H1 (cell line): Measurements from ENCODE around the gene NTN5. TPM values are rescaled to one million over a fixed set of nuclear protein-coding genes. Genes with fewer than 3 reads are reported as not detected.

Experiments used
- CTCF ChIA-PET: fragments of 300-600 bp; sonication (Branson Sonifier 250); formaldehyde crosslinking; loops from one replicate; lab custom pipeline; 2021; ENCODE audit not compliant: partially characterized antibody; lab: Charles Lee
- POLR2A ChIA-PET: fragments of 300-600 bp; sonication (Branson Sonifier 250); formaldehyde crosslinking; loops from one replicate; lab custom pipeline; 2021; ENCODE audit warnings: inconsistent platforms; ENCODE audit not compliant: partially characterized antibody; lab: Charles Lee
- DNase-seq, 2 experiments: peaks; one replicate each; pipeline versions ENCODE4 v3.0.0 to v3.0.0-alpha.2; 2010 to 2022; ENCODE audit warnings: low spot score in 2 of 2, low read depth in 1 of 2, mixed read lengths in 1 of 2
- FAIRE-seq: peaks from 2 replicates; lab custom pipeline; 2011; peaks lifted over from hg19 to GRCh38; lab: Jason Lieb, UNC
- H2AFZ ChIP-seq: 2 replicates; pipeline ENCODE4 v1.8.1; 2012; ENCODE audit warnings: low read length, inconsistent platforms
- H2AK5ac ChIP-seq: 2 replicates; pipeline ENCODE4 v1.6.1; 2013; ENCODE audit warnings: low read depth, low read length
- H2BK120ac ChIP-seq: replicated peaks from 2 replicates; pipeline ENCODE3; 2013; ENCODE audit warnings: low read depth, low read length, inconsistent platforms
- H2BK12ac ChIP-seq: 2 replicates; pipeline ENCODE4 v1.6.1; 2013; ENCODE audit warnings: low read depth, low read length
- H2BK15ac ChIP-seq: 2 replicates; pipeline ENCODE4 v1.6.1; 2013; ENCODE audit warnings: low read length
- H2BK20ac ChIP-seq: 2 replicates; pipeline ENCODE4 v1.6.1; 2013; ENCODE audit warnings: low read length
- H2BK5ac ChIP-seq: 2 replicates; pipeline ENCODE4 v1.6.1; 2013; ENCODE audit warnings: low read depth, low read length
- H3K14ac ChIP-seq: 2 replicates; pipeline ENCODE4 v1.6.1; 2013; ENCODE audit warnings: inconsistent platforms; ENCODE audit not compliant: insufficient read length
- H3K18ac ChIP-seq: 2 replicates; pipeline ENCODE4 v1.6.1; 2013; ENCODE audit warnings: low read length; ENCODE audit errors: extremely low read depth
- H3K23ac ChIP-seq: 2 replicates; pipeline ENCODE4 v1.6.1; 2013; ENCODE audit warnings: inconsistent platforms; ENCODE audit not compliant: insufficient read length
- H3K23me2 ChIP-seq: 2 replicates; pipeline ENCODE4 v1.6.1; 2013; ENCODE audit warnings: low read depth, low read length
- H3K27ac ChIP-seq: 2 replicates; pipeline ENCODE4 v1.6.1; 2011; ENCODE audit warnings: low read depth, low read length, inconsistent platforms
- H3K27me3 ChIP-seq, 4 experiments: replicated peaks in 1 of 4; 1 replicate in 1 of 4; 2 replicates in 3 of 4; pipeline versions ENCODE4 v1.6.1 to v1.8.1; 2011 to 2013; ENCODE audit warnings: low read length in 3 of 4, mild to moderate bottlenecking in 3 of 4, inconsistent platforms in 2 of 4, mixed read lengths in 2 of 4, moderate library complexity in 1 of 4; ENCODE audit not compliant: control insufficient read depth in 3 of 4, insufficient read depth in 3 of 4; ENCODE audit errors: extremely low read depth in 1 of 4
- H3K36me3 ChIP-seq, 4 experiments: 2 replicates each; pipeline versions ENCODE4 v1.6.1 to v1.8.1; 2011 to 2013; ENCODE audit warnings: mild to moderate bottlenecking in 4 of 4, low read length in 3 of 4, moderate library complexity in 2 of 4, control low read depth in 1 of 4, inconsistent platforms in 1 of 4; ENCODE audit not compliant: insufficient read depth in 4 of 4, control insufficient read depth in 2 of 4
- H3K4ac ChIP-seq: replicated peaks from 2 replicates; pipeline ENCODE3; 2013; ENCODE audit warnings: low read length, low read depth, mixed read lengths, inconsistent platforms; ENCODE audit not compliant: insufficient read length
- H3K4me1 ChIP-seq, 4 experiments: replicated peaks in 1 of 4; 1 replicate in 1 of 4; 2 replicates in 3 of 4; pipeline versions ENCODE4 v1.6.1 to v1.8.1; 2011 to 2013; ENCODE audit warnings: low read length in 3 of 4, inconsistent platforms in 2 of 4, mixed read lengths in 1 of 4; ENCODE audit not compliant: insufficient read depth in 4 of 4, control insufficient read depth in 3 of 4
- H3K4me2 ChIP-seq, 2 experiments: 2 replicates each; pipeline versions ENCODE4 v1.6.1 to v1.8.1; 2011 to 2013; ENCODE audit warnings: low read depth in 2 of 2, low read length in 2 of 2, control low read depth in 1 of 2, inconsistent platforms in 1 of 2, mild to moderate bottlenecking in 1 of 2; ENCODE audit not compliant: insufficient read depth in 1 of 2
- H3K4me3 ChIP-seq, 4 experiments: fragments of 200-600, 300-600 bp in 1 of 4; sonication (generic), shearing (Covaris generic), sonication (Bioruptor Twin) in 1 of 4; 2 replicates each; pipeline versions ENCODE4 v1.5.1 to v1.8.1; 2011 to 2016; ENCODE audit warnings: low read length in 4 of 4, low read depth in 3 of 4, control low read depth in 2 of 4, inconsistent platforms in 2 of 4, mild to moderate bottlenecking in 2 of 4, mixed read lengths in 1 of 4, moderate library complexity in 1 of 4; ENCODE audit not compliant: insufficient read depth in 2 of 4; ENCODE audit errors: extremely low read depth in 1 of 4
- H3K56ac ChIP-seq: replicated peaks from 2 replicates; pipeline ENCODE3; 2013; ENCODE audit warnings: low read depth, mild to moderate bottlenecking, mixed read lengths, low read length, inconsistent platforms; ENCODE audit not compliant: insufficient read length
- H3K79me1 ChIP-seq: 2 replicates; pipeline ENCODE4 v1.6.1; 2013; ENCODE audit warnings: low read depth, low read length, control low read depth
- H3K79me2 ChIP-seq, 2 experiments: 2 replicates each; pipeline versions ENCODE4 v1.6.1 to v1.8.1; 2012 to 2013; ENCODE audit warnings: low read length in 2 of 2, mild to moderate bottlenecking in 2 of 2, inconsistent platforms in 1 of 2; ENCODE audit not compliant: insufficient read depth in 2 of 2, control insufficient read depth in 1 of 2
- H3K9ac ChIP-seq, 4 experiments: replicated peaks in 1 of 4; 1 replicate in 1 of 4; 2 replicates in 3 of 4; pipeline versions ENCODE4 v1.6.1 to v1.8.1; 2011 to 2013; ENCODE audit warnings: low read depth in 3 of 4, low read length in 3 of 4, control low read depth in 2 of 4, mild to moderate bottlenecking in 2 of 4, moderate library complexity in 2 of 4, inconsistent platforms in 1 of 4; ENCODE audit errors: extremely low read depth in 1 of 4
- H3K9me3 ChIP-seq, 2 experiments: 2 replicates each; pipeline versions ENCODE4 v1.6.1 to v1.8.1; 2012 to 2013; ENCODE audit warnings: mild to moderate bottlenecking in 2 of 2, moderate library complexity in 2 of 2, control low read depth in 1 of 2, inconsistent platforms in 1 of 2, low read depth in 1 of 2, low read length in 1 of 2, mixed read lengths in 1 of 2; ENCODE audit not compliant: insufficient read depth in 2 of 2
- H4K20me1 ChIP-seq, 2 experiments: replicated peaks in 1 of 2; 2 replicates each; pipeline versions ENCODE3 to v1.8.1; 2011 to 2013; ENCODE audit warnings: inconsistent platforms in 2 of 2, low read length in 2 of 2, mild to moderate bottlenecking in 1 of 2; ENCODE audit not compliant: insufficient read depth in 2 of 2, control insufficient read depth in 1 of 2
- H4K5ac ChIP-seq: 2 replicates; pipeline ENCODE4 v1.6.1; 2013; ENCODE audit warnings: low read length, low read depth, mixed read lengths, inconsistent platforms; ENCODE audit not compliant: insufficient read length
- H4K8ac ChIP-seq: 2 replicates; pipeline ENCODE4 v1.8.0; 2013; ENCODE audit warnings: mild to moderate bottlenecking, moderate library complexity, low read length, inconsistent platforms; ENCODE audit not compliant: insufficient read depth; ENCODE audit errors: extremely low read depth
- H4K91ac ChIP-seq: replicated peaks from 2 replicates; pipeline ENCODE3; 2013; ENCODE audit warnings: low read length, mixed read lengths, inconsistent platforms; ENCODE audit not compliant: insufficient read length
- BRCA1 ChIP-seq: IDR thresholded peaks from 2 replicates; pipeline ENCODE4 v1.6.1; 2012; ENCODE audit warnings: low read depth, low read length, improper control_type of control experiment
- E2F6 ChIP-seq: IDR thresholded peaks from 2 replicates; pipeline ENCODE4 v1.6.1; 2012; ENCODE audit warnings: inconsistent platforms
- KDM5A ChIP-seq: fragments of 200-600 bp; IDR thresholded peaks from 2 replicates; pipeline ENCODE4 v1.7.1; 2012; ENCODE audit warnings: mild to moderate bottlenecking, low read length, inconsistent platforms, mixed read lengths
- POLR2A ChIP-seq, 2 experiments: IDR thresholded peaks; 1 replicate in 1 of 2; 2 replicates in 1 of 2; pipeline ENCODE4 v1.6.1; 2011; ENCODE audit warnings: low read depth in 2 of 2, low read length in 2 of 2, mild to moderate bottlenecking in 2 of 2; ENCODE audit errors: control extremely low read depth in 1 of 2
- POLR2AphosphoS5 ChIP-seq: IDR thresholded peaks from 2 replicates; pipeline ENCODE4 v1.6.1; 2011; ENCODE audit warnings: low read depth, low read length
- RBBP5 ChIP-seq: IDR thresholded peaks from 2 replicates; pipeline ENCODE4 v1.7.1; 2012; ENCODE audit warnings: low read depth, mild to moderate bottlenecking, inconsistent platforms, low read length, moderate library complexity, borderline replicate concordance
- WGBS, 2 experiments: shearing (Covaris generic) in 1 of 2; methylation state at CpG; one replicate each; pipeline versions ENCODE4 v1.1.6 to v1.1.7; 2013 to 2015; ENCODE audit warnings: low lambda C conversion rate in 2 of 2, mixed read lengths in 2 of 2, inconsistent platforms in 1 of 2, low coverage in 1 of 2, missing lambda C conversion rate in 1 of 2; ENCODE audit not compliant: insufficient replicate concordance in 2 of 2, insufficient coverage in 1 of 2, insufficient read length in 1 of 2; ENCODE audit errors: extremely low coverage in 1 of 2, missing lambda C conversion rate in 1 of 2; 5-methylcytosine and 5-hydroxymethylcytosine counted together
- polyA plus RNA-seq, 7 experiments: library from polyadenylated mRNA; depleted of rRNA in 3 of 7; stranded (reverse) in 5 of 7; unstranded in 2 of 7; fragments of >200 nt in 5 of 7; fragments of 200-250 nt in 2 of 7; gene quantifications; 1 replicate in 5 of 7; 2 replicates in 1 of 7; 4 replicates in 1 of 7; pipeline versions ENCODE4 v1.2.1 to v1.2.3, GENCODE V29; 2011 to 2013; ENCODE audit warnings: missing spikeins in 2 of 7, mixed read lengths in 2 of 7
- total RNA-seq: library from RNA; stranded (reverse); fragmentation: NEBNext Ultra II Directional; extraction: Animal tissue kit (Norgen Biotek cat#: 25700); gene quantifications from 2 replicates; pipeline ENCODE4 v1.2.1, GENCODE V29; 2021

NTN5 gene
- total and polyA plus RNA-seq, 2 of the 8 experiments (the other 6 are each of a cell fraction or from before 2014, with no cell fraction given): 0.47 to 0.85 TPM

- Histone ChIP-seq H3K27ac (0 out of 2 replicates have a peak overlapping the region, but pooled peaks have one; percentile 80), H3K27me3 (no peaks in the 10 kb centered on the region), H4K91ac (no peak overlapping the region), H3K9ac (peak overlapping the region in 2 of 4 experiments; percentile 13 to 24; a peak in 3 of 7 replicates), H3K56ac (no peak overlapping the region), H3K23me2 (peaks cover 4% of the 10 kb centered on the region; the same call in 1 of the 2 replicates), H3K79me1 (peaks cover 4% of the 10 kb centered on the region; the same call in 1 of the 2 replicates), H2BK120ac (no peak overlapping the region), H2BK5ac (0 out of 2 replicates have a peak overlapping the region, but pooled peaks have one; percentile 3), H3K4me2 (peak overlapping the region; percentile 64 to 84; a peak in 3 of 4 replicates), H3K18ac (no peak overlapping the region), H2AK5ac (no peak overlapping the region), H3K14ac (no peak overlapping the region), H2AFZ (no peak overlapping the region), H3K4me1 (peaks cover 3 to 45% (median 36%) of the 10 kb centered on the region in 4 experiments), H4K5ac (no peak overlapping the region), H3K79me2 (peaks cover 20 to 31% of the 10 kb centered on the region in 2 experiments), H2BK15ac (no peak overlapping the region), H3K4ac (no peak overlapping the region), H3K23ac (no peak overlapping the region), H4K8ac (no peak overlapping the region; the same call in 1 of the 2 replicates), H4K20me1 (peaks cover 25 to 39% of the 10 kb centered on the region in 2 experiments), H3K4me3 (peak overlapping the region in 3 of 4 experiments; percentile 93 to 97 (median 94); a peak in 3 of 8 replicates), H3K9me3 (no peaks in the 10 kb centered on the region), H3K36me3 (peaks cover 17 to 32% (median 21%) of the 10 kb centered on the region in 4 experiments), H2BK12ac (no peak overlapping the region), H2BK20ac (no peak overlapping the region)
- ChIA-PET CTCF (interaction anchor here (0.8 to 7.2 kb wide), 6 partner anchors 8 to 254 kb away, joined by 3 to 37 read pairs (median 6); partner anchors contain the start of gene SPACA4), POLR2A (interaction anchor here (0.6 to 30.9 kb wide), 23 partner anchors 4 to 228 kb away, joined by 3 to 788 read pairs (median 4); partner anchors contain the start of genes CA11, DBP, FAM83E and FUT2)
- TF ChIP-seq POLR2AphosphoS5 (peak; percentile 52; the same call in 1 of the 2 replicates), KDM5A (no peak), BRCA1 (no peak), POLR2A (IDR thresholded peaks at IDR 0.05; ENCODE audit: control extremely low read depth in 1 of 2, low read depth in 2 of 2, low read length in 2 of 2) (0 out of 3 replicates have a peak, but pooled peaks of 1 of the 2 experiments have one; percentile 31), RBBP5 (no peak), E2F6 (no peak)
- FAIRE-seq: no peak
- WGBS, 2 experiments: 90% methylated on average over 12 of the region's 12 CpGs; no CpG with 5 or more reads in 1 of the 2 experiments
- DNase-seq: no peak
These were observed 56.2 kb downstream of the NTN5 start for GRCh38 chr19:48616491-48617056.
